ENCODE data around the gene PKD1L1.

Gene PKD1L1

DNA sequence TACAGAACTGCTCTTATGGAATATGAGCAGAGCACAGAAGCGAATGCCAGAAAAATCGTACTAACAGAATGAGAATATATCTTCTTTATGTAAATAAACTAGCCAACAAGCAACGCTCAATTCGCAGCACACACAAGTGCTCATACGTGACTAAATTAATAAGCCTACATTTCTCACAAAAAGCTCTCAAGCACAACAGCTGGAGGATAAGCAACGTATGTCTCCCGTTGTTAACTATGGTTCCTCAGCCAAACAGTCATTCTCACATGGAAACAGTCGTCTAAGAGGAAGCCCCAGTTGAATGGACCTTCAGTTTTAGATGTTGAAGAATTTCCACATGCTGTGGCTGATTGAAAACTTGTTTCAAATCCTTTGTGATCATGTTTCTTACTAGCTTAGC, 110.4 kb downstream of the PKD1L1 start:
- H3K9me3 ChIP-seq (ENCODE audit: control insufficient read depth, insufficient read depth, low read depth, low read length) = no peaks in the 10 kb centered on the region
- TF ChIP-seq TCF7L2 (IDR thresholded peaks at IDR 0.05; ENCODE audit: borderline replicate concordance, low read depth, low read length) (no peak), ZNF146 (tag by site-specific recombination; IDR thresholded peaks at IDR 0.05) (no peak), ZFP41 (tag by site-specific recombination; IDR thresholded peaks at IDR 0.05; ENCODE audit: borderline replicate concordance) (no peak)
- no peaks in the 10 kb centered on the region for H3K4me1 ChIP-seq (ENCODE audit: control insufficient read depth, insufficient read depth, low read length)
- no peak overlapping the region for H3K4me3 ChIP-seq (ENCODE audit: low read depth, low read length)
- POLR2A ChIA-PET = no interaction called here
- H3K27ac ChIP-seq (ENCODE audit: extremely low read depth, low read depth, low read length) = no peak overlapping the region
- CTCF ChIA-PET = interaction anchor here (0.5 to 1.7 kb wide), 4 partner anchors 19 to 402 kb away, joined by 3 to 7 read pairs (median 4); no protein-coding TSS in a partner anchor
- H3K36me3 ChIP-seq (ENCODE audit: control insufficient read depth in 2 of 2, insufficient read depth in 1 of 2, low read length in 2 of 2) = no peaks in the 10 kb centered on the region

- TF ChIP-seq ZSCAN30 (tag by site-specific recombination; IDR thresholded peaks at IDR 0.05) (no peak), ZNF747 (tag by site-specific recombination; IDR thresholded peaks at IDR 0.05) (no peak), SP2 (tag by site-specific recombination; IDR thresholded peaks at IDR 0.05) (no peak), PATZ1 (tag by site-specific recombination; IDR thresholded peaks at IDR 0.05) (no peak), ZNF433 (tag by site-specific recombination; IDR thresholded peaks at IDR 0.05; ENCODE audit: low read depth) (no peak), ZNF777 (tag by site-specific recombination; IDR thresholded peaks at IDR 0.05; ENCODE audit: borderline replicate concordance) (no peak), FEZF1 (tag by site-specific recombination; IDR thresholded peaks at IDR 0.05) (no peak), ZNF391 (tag by site-specific recombination; IDR thresholded peaks at IDR 0.05; ENCODE audit: borderline replicate concordance, low read depth) (no peak)
- TF ChIP-seq, protein P1, sequence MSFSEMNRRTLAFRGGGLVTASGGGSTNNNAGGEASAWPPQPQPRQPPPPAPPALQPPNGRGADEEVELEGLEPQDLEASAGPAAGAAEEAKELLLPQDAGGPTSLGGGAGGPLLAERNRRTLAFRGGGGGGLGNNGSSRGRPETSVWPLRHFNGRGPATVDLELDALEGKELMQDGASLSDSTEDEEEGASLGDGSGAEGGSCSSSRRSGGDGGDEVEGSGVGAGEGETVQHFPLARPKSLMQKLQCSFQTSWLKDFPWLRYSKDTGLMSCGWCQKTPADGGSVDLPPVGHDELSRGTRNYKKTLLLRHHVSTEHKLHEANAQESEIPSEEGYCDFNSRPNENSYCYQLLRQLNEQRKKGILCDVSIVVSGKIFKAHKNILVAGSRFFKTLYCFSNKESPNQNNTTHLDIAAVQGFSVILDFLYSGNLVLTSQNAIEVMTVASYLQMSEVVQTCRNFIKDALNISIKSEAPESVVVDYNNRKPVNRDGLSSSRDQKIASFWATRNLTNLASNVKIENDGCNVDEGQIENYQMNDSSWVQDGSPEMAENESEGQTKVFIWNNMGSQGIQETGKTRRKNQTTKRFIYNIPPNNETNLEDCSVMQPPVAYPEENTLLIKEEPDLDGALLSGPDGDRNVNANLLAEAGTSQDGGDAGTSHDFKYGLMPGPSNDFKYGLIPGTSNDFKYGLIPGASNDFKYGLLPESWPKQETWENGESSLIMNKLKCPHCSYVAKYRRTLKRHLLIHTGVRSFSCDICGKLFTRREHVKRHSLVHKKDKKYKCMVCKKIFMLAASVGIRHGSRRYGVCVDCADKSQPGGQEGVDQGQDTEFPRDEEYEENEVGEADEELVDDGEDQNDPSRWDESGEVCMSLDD (tag by site-specific recombination; IDR thresholded peaks at IDR 0.05) = no peak
- H3K36me3 ChIP-seq (ENCODE audit: control insufficient read depth in 2 of 2, insufficient read depth in 1 of 2, low read length in 2 of 2) = no peaks in the 10 kb centered on the region
- no peak overlapping the region for H3K27ac ChIP-seq (ENCODE audit: extremely low read depth, low read depth, low read length)
- no peaks in the 10 kb centered on the region for H3K9me3 ChIP-seq (ENCODE audit: control insufficient read depth, insufficient read depth, low read depth, low read length)
- no peak overlapping the region for H3K4me3 ChIP-seq (ENCODE audit: low read depth, low read length)
- ChIA-PET POLR2A (no interaction called here), CTCF (interaction anchor here (1.2 to 1.7 kb wide), 2 partner anchors 108 to 401 kb away, joined by 3 to 6 read pairs; no protein-coding TSS in a partner anchor)
- H3K4me1 ChIP-seq (ENCODE audit: control insufficient read depth, insufficient read depth, low read length) = no peaks in the 10 kb centered on the region
These were observed 111.6 kb downstream of the PKD1L1 start for GRCh38 chr7:47836503-47837202.

DNA sequence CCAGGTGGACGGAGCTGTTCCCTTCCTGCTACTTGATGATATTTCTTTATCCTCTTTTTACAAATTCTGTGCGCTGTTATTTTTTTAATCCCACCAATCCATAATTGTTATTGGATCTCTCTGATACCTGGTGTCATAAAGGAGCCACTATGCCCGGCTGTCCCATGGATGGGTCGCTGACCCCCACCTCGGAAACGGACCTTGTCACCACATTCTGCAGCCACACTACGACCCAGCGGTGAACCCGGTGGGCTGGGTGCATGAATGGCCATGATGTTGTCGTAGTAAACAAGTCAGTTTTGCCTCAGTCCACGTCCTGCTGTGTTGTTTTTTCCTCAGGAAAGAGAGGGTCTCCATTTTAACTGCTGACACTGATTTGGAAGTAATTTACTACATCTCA, 112.2 kb downstream of the PKD1L1 start:
- CTCF ChIA-PET = no interaction called here
- H3K27ac ChIP-seq (ENCODE audit: extremely low read depth, low read depth, low read length) = no peak overlapping the region
- POLR2A ChIA-PET = no interaction called here
- H3K9me3 ChIP-seq (ENCODE audit: control insufficient read depth, insufficient read depth, low read depth, low read length) = no peaks in the 10 kb centered on the region
- H3K4me1 ChIP-seq (ENCODE audit: control insufficient read depth, insufficient read depth, low read length) = no peaks in the 10 kb centered on the region
- H3K36me3 ChIP-seq (ENCODE audit: control insufficient read depth in 2 of 2, insufficient read depth in 1 of 2, low read length in 2 of 2) = no peaks in the 10 kb centered on the region
- no peak overlapping the region for H3K4me3 ChIP-seq (ENCODE audit: low read depth, low read length)
- TF ChIP-seq ZNF791 (tag by site-specific recombination; IDR thresholded peaks at IDR 0.05) = no peak
- TF ChIP-seq ZNF214 (tag by site-specific recombination; IDR thresholded peaks at IDR 0.05; ENCODE audit: borderline replicate concordance) = no peak
- no peak for TF ChIP-seq ZNF138 (tag by site-specific recombination; IDR thresholded peaks at IDR 0.05; ENCODE audit: borderline replicate concordance)
- no peak for TF ChIP-seq ZSCAN16 (tag by site-specific recombination; IDR thresholded peaks at IDR 0.05)
- TF ChIP-seq ZNF2 (tag by site-specific recombination; IDR thresholded peaks at IDR 0.05) = no peak
- no peak for TF ChIP-seq ZNF473 (tag by site-specific recombination; IDR thresholded peaks at IDR 0.05)
- no peak for TF ChIP-seq ZNF670 (tag by site-specific recombination; IDR thresholded peaks at IDR 0.05; ENCODE audit: low read depth)
- TF ChIP-seq ZNF596 (tag by site-specific recombination; IDR thresholded peaks at IDR 0.05) = no peak
- TF ChIP-seq KLF9 (tag by site-specific recombination; IDR thresholded peaks at IDR 0.05; ENCODE audit: low read depth) = no peak
- TF ChIP-seq, protein P2, sequence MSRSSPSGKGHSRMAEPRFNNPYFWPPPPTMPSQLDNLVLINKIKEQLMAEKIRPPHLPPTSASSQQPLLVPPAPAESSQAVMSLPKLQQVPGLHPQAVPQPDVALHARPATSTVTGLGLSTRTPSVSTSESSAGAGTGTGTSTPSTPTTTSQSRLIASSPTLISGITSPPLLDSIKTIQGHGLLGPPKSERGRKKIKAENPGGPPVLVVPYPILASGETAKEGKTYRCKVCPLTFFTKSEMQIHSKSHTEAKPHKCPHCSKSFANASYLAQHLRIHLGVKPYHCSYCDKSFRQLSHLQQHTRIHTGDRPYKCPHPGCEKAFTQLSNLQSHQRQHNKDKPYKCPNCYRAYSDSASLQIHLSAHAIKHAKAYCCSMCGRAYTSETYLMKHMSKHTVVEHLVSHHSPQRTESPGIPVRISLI (tag by site-specific recombination; IDR thresholded peaks at IDR 0.05) = no peak
- no peak for TF ChIP-seq ZBTB48 (tag by site-specific recombination; IDR thresholded peaks at IDR 0.05)
- TF ChIP-seq ZNF513 (tag by site-specific recombination; IDR thresholded peaks at IDR 0.05) = no peak
- no peak for TF ChIP-seq HOXA7 (CRISPR knock-in tag; IDR thresholded peaks at IDR 0.05; ENCODE audit: borderline replicate concordance)

Measured in HEK293 (cell line).